ENCODE measurements around the gene LNX1.

GRCh38 chr4:53586121-53586816, 5.0 kb downstream of the LNX1 start:
- TF ChIP-seq CTCF (conservative IDR thresholded peaks at IDR 0.05 in 1 of 2, IDR thresholded peaks at IDR 0.05 in 1 of 2; ENCODE audit: low read depth in 1 of 2, low read length in 2 of 2) (no peak), EZH2 (IDR thresholded peaks at IDR 0.05; ENCODE audit: low read length, missing control alignments) (no peak)

Measured in fibroblast of lung (primary cell).